Ammon's horn (tissue), 1 donor: Measurements from ENCODE around the gene MTFMT.
"Not testable (repeated sequence)": the region's sequence is repeated elsewhere in the genome, so short reads cannot be mapped to it uniquely, and the experiment has no call there.

Source experiments
- DNase-seq: peaks from one replicate; pipeline ENCODE4 v3.0.0-alpha.2; 2016; ENCODE audit warnings: low spot score

The MTFMT gene

DNA sequence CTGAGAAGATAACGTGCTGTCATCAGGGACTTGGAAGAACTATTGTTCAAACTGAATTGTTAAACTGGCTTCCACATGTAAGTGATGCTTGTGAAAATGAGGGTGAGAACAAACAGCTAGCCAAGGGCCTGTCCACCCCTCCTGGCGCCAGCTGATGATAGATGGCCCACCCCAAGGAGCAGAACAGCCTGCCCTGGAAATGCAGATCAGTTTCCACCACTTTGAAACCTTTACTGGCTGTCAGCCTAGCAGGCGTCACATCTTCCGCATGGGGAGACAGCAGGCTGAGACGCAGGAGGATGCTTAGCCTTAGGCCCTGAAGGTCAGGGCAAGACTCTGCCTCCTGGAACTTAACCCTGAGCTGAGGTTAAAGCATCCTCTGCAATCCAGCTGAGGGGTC is 9.4 kb upstream of the MTFMT start:
- no peak for DNase-seq

DNA sequence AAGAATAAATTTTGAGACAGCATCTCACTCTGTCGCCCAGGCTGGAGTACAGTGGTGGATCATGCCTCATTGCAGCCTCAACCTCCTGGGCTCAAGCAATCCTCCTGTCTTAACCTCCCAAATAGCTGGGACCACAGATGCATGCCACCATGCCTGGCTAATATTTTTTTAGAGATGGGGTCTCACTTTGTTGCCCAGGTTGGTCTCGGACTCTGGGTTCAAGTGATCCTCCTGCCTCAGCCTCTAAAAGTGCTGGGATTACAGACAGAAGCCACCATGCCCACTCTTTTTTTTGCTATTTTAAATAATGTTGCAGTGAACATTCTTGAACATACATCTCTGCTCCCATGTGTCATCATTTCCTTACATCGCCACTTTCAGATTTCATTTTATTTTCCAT is 9.0 kb upstream of the MTFMT start:
- DNase-seq = no peak

DNA sequence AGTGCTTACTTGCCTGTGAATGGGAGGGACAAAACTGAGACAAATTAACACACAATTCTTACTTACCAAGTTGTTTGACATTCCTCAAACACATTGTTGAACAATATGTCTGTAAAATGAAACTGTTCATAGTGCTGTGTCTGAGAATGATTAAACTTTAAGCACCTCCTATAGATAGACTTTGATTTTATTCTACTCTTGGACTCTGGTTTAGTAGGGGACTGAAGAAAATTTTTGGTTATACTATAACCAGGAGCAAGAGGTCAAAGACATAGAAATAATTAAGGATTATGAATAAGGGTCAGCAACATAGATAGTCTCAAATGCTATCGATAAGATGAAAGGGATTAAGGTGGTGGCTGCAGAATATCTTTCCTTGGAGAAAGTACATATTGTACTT is 7.9 kb upstream of the MTFMT start:
- no peak for DNase-seq

DNA sequence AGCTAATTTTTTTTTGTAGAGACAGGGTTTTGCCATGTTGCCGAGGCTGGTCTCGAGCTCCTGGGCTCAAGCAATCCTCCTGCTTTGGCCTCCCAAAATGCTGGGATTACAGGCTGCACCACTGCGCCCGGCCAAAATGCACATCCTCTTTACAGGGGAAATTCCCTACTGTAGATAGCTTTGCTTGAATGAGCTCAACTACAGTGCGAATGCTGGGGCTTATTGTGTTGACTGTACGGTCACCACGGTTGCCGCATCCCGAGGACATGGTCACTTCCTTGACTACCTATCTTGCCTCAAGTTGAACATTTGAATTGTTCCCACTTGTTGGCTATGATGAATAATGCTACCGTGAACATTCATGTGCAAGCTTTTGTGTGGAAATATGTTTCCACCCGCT is 5.3 kb upstream of the MTFMT start:
- DNase-seq = no peak

DNA sequence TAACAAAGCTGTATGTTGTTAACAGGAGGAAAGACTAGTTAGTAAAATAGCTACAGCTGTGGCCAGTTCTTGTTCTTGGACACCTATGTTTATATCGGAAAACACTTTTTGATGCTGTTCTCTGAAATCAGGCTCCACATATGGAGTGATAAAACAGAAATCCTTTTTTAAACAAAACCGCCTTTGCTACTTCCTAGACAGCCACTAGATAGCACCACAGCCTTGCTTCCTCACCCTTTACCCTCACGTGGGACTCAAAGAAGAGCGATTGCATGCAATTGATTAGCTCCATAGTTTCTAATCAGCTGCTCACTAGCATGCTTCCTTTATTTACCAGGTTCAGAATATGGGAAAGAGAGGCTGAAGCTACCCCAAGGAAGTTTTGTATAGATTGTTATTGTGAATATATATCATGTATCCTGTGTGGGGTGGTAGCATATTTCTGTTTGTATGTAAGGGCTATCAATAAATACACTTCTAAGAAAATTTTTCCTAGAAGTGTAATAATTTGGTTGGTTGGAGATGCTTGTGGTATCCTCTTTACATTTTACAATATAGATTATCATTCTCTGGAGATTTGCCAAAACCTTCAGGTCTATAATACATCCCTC is 4.3 kb upstream of the MTFMT start:
- peak; percentile 80 for DNase-seq

DNA sequence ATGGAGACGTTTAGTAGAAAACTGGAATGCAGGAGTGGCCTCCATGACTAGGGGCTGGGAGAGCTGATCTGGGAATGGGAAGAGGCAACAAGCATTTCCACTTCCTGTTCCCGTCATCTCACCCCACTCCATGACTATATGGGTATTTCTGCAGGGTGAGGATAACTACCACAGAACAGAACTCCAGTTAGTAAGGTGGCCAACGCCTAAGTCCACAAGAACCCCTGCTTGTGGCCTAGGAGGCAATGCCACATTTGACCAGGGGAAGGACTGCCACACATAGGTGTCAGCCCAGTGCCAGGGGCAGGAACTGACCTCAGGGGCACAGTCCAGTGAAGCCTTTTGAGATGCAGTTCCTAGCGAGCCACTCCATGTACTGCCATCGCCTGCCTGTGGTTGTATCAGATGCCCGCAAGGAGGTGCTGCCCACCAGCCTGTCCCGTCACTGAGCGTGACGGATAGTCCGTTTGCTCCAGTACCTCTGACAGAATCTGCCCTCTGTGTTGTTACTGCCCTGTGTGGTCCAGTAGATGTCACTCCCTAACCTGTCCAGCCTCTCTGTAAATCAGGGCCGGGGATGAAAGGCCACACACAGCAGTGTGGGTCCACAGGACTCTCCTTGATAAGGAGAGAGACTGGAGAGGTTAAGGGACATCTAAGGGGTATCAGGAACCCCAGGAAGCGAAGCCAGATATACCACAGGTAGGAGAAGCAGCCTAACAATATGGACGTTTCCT is 3.5 kb upstream of the MTFMT start:
- peak; percentile 76 for DNase-seq

DNA sequence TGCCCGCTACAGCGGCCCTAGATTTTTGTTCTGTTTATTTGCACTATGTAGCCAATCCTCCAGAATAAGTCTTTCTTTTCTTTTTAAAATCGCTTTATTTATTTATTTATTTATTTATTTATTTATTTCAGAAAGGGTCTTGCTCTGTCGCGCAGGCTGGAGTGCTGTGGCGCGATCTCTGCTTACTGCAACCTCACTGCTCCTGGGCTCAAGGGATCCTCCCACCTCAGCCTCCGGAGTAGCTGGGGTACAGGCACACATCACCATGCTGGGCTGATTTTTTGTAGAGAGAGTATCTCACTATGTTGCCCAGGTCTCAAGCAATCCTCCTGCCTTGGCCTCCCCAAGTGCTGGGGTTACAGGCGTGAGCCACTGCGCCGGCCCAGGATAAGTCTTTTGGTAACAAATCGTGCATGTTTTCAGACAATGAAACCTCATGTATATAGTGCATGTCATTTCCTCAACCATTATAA is 333 bp upstream of the MTFMT start:
- no peak for DNase-seq

DNA sequence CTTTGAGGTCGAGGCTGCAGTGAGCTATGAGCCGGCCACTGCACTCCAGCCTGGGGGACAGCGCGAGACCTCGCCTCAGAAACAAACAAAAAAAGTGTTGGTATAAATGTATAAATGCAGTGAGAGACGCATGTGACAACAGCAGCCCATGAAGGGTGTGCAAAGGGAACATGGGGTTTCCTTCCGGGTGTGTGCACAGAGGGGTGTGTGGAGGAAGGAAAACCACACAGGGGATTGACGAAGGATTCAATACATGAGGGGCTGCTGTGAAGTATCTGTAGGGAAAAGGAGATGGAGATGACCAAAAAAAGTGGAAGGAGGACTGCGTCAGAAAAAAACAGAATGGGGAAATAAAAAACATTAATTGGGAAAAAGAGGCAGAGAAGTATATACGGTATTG is 1.1 kb downstream of the MTFMT start:
- DNase-seq = no peak

DNA sequence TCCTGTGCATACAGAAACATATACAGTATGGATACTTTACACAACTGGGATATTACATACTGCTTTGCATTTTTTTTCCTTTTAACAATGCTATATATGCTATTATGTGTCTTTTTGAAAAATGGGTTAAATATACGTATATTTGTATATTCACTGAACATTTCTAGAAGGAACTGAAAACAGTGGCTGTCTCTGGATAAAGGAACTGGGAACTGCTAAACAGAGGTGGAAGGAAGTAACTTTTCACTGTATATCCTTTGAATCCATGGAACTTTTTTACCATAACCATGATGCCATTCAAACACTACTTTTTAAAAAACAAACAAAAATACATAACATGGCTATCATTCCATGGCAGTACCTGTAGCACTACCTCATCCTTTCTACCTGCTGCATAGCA is 1.8 kb downstream of the MTFMT start:
- no peak for DNase-seq

DNA sequence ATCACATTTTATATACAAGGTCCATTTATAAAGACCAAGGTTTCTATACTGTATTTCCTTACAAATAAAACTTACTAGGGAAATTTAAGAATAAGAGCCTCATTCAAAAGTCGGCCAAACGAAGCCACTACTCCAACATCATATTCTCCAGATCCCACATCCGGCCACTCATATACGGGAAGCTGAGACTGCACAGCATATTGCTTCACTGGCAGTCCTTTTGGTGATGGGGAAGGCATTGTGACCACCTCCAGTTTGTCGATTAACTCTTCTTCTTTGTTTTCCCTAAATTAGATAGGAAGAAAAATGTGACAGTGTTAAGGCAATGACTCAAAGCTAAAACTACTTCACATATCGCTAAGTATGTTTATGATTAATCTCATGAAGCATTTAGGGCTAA is 2.7 kb downstream of the MTFMT start:
- no peak for DNase-seq

DNA sequence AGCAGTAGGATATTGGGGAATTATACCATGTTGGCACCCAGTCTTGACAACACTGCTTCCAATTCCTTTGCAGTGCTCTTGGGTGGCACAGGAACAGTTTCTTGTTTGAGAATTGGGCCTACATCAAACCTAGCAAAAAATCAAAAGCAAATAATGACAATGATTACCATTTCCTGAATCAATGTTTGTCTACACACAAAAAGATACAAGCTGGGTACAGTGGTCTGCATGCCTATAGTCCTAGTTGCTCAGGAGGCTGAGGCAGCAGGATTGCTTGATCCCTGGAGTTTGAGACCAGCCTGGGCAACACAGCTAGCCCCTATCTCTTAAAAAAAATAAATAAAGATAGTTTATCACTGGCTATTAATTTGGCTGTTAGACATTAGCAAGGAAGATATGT is 8.0 kb downstream of the MTFMT start:
- no peak for DNase-seq

DNA sequence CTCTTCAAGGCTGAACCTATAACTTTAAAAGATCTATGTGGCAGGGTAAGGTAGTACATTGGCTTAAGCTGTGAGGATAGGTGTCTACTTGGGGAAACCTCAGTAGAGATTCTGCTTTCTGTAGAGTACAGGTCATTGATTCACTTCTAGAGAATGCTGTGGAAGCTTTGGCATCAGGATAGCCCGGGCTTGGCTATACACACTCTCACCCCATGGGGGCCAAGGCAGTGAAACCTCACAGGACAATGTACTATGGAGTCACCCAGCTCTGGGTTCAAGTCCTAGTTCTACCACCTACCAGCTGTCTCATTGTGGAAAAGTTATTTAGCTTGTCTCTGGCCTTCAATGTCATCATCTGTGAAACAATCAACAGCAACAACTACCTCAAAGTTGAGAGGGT is 9.0 kb downstream of the MTFMT start:
- DNase-seq = no peak

DNA sequence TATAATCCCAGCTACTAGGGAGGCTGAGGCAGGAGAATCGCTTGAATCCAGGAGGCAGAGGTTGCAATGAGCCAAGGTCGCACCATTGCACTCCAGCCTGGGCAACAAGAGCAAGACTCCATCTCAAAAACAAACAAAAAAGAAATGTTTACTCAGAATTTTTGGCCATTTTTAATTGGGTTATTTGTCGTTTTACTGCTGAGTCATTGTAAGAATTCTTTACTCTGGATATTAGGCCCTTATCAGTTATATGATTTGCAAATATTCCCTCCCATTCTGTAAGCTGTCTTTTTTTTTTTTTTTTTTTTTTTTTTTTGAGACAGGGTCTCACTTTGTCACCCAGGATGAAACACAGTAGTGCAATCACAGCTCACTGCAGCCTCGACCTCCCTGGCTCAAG is 18.2 kb downstream of the MTFMT start:
- not testable (repeated sequence) for DNase-seq

DNA sequence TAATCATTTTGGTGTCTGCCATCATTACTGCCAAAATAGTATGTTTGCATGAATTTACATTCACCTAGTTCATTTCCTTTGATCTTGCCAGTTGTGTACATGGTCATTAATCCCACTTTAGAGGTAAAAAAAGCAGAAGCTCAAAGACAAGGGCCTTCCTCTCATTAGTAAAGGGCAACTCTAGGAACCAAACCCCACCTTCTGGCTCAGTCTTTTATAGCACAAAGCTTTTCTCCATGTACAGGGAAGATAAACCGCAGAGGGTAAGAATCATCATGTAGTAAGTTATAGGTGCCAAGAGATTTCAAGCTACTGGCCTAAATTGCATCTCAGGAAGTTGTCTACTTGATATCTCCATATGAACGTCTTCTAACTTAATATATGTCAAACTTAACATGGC is 20.5 kb downstream of the MTFMT start:
- no peak for DNase-seq

DNA sequence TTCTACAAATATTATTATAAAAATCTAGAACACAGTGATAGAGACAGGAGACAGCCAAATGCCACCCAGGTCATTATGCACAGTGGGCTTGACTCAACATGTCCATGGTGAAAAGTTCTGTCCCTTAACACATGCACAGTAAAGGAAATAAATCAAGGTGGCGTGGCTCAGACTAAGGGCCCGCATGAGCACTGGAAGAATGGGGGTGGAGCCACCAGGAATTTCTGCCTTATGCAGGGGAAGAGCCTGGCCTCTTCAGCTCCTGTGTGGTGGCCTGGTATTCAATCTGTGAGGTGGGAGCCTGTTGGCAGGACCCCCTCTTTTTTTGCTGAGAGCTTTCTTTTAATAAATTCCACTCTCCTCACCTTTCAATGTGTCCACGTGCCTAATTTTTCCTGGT is 22.6 kb downstream of the MTFMT start:
- DNase-seq = no peak

DNA sequence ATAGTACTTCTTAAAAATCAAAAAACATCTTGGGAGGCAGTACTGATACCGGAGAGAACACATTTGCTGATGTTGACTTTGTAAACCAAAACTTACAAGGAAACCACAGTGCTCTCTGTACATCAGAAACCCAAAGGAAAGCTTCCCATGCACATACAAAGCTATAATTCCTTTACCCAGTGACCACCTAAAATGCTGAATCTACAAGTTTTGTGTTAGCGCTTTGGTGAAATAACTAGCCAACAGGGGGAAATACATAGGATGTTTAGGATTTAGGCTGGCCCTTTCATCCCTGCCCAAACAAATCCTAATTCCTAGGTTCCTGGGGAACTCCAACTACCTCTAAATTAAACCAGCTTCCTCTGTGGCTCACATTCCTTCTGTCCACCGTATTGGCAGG is 24.4 kb downstream of the MTFMT start:
- no peak for DNase-seq

DNA sequence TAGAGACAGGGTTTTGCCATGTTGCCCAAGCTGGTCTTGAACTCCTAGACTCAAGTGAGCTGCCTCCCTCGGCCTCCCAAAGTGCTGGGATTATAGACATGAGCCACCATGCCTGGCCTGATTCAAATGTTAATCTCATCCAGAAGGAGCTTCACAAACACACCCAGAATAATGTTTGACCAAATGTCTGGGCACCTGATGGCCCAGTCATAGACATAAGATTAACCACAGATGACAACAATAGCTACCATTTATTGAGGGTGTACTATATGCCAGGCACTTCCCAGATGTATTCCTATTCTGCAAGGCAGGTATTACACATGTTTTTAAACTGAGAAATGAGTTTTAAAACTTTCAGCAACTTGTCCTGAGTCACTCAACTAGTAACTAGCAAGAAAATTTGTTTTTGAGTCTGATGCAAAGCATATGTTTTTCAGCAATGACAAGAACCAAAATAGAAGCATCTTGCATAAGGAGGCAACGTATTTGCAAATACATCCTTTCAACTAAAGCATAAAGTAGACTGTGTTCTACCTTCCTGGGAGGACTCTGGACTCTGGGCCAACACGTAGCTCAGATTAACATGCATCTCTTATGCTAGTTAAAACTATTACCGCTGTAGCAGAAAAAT is 31.6 kb downstream of the MTFMT start:
- DNase-seq = no peak

DNA sequence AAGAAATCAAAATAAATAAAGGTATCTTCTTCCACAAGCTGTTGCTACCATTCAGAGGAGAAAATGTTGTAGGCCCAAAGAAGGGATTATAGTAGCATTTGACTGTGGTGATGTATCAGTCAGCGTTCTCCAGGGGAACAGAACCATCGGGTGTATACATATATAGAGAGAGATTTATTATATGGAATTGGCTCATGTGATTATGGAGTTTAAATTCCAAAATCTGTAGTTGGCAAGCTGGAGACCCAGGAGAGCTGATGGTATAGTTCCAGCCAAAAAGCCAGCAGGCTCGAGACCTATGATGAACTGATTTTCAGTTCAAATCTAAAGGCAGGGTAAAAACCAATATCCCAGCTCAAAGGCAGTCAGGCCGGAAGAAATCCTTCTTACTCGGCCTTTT is 32.4 kb downstream of the MTFMT start:
- no peak for DNase-seq

DNA sequence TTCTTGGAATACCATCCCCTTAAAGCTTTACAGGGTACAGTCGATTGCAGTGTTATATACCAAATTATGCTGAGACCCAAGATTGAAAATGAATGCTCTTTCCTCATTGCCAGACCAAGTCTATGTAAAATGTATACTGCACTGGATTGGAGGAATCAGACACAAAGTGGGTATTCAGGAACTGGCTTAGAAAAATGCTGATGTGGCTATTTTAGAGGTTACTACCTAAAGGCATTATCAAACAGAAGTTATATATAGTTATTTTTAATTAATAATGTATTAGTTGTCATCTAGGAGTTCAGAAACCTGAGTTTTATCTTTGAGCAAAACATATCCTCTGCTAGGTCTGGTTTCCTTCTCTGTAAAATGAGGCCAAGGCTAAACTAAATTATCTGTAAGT is 36.1 kb downstream of the MTFMT start:
- no peak for DNase-seq

DNA sequence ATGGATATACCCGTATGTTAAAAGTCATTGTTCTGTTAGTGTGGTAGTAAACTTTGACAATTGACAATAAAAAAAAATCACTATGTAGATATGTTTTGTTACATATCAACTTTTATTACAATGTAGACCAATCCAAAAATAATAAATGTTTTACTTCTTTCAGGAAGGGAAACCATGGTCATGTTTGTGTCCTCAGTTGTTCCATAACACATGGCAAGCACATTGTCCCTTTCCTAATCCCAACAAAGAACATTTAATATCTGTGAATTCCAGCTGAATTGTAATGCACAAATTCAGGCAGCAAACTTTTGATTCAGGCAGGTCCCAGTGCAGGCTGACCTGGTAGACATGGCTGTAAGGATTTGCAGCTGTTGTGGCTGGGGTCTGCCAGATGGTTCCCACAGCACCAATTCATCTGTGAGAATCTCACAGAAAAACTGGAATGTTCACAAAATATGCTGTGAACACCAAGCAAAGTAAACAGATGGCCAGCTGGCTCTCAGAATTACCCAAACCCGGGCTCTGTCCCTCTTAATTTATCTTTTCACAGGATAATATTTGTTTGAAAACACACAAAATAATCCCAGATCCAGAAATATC is 37.8 kb downstream of the MTFMT start:
- DNase-seq = no peak

DNA sequence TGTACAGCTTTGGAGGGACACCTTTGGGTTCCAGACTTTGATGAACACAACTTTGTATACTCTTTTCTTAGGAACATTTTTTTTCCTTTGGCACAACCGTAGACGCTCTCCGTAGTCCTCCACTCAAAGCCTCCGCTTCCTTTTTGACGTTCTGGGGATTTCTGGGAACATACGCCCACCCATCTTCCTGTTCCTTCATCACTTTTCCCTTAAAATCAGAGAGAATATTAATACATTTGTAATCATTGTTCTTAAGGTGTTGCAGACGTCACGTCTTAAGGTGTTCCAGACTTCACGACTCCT is 39.3 kb downstream of the MTFMT start:
- DNase-seq = no peak

DNA sequence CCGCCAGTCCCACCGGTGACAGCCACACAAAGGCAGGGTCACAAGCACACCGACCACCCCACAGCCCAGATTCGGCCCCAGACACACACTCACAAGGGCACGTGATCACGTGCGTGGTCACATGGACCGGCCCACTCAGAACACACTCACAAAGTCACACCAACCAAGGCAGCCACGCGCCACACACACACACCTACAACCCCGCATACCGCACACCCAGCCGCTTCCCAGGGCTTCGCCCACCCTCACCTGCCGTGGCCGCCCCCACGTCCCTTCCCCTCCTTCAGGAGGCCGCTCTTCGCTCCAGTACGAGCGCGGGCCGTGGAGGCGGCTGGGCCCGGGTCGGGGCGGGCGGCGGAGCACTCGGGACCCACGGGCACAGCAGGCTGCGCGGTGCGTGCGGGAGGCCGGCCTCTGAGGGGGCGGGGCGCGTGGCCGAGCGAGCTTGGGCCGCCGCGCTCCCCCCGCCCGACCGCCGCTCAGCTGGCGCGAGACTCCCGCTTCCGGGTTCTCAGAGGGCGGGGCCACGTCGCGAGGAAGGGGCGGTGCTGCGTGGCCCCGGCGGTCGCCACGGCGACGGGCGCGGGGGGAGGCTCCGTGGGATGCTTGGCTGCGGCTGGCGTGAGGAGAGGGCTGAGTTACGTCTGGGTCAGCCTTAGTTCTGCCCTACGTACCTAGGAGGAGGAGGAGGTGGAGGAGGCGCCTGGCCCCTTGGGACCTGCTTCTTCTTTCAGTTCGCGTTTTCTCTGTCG is 39.8 kb downstream of the MTFMT start, which contains the start of gene SPG21:
Gene SPG21 (minus strand): TSS at position 499 of the 752 bp plus-strand sequence. CDS start 6,345 bp downstream, outside the sequence.
- peak; percentile 97 for DNase-seq
